Suppressor macrophage treated with lipopolysaccharide for 1 hour (primary cell): ENCODE measurements around the gene RYR1.

Experiments
- DNase-seq, 3 donors: peaks; one replicate each; pipeline ENCODE4 v3.0.0-alpha.2; 2020 to 2022

RYR1 gene

DNA sequence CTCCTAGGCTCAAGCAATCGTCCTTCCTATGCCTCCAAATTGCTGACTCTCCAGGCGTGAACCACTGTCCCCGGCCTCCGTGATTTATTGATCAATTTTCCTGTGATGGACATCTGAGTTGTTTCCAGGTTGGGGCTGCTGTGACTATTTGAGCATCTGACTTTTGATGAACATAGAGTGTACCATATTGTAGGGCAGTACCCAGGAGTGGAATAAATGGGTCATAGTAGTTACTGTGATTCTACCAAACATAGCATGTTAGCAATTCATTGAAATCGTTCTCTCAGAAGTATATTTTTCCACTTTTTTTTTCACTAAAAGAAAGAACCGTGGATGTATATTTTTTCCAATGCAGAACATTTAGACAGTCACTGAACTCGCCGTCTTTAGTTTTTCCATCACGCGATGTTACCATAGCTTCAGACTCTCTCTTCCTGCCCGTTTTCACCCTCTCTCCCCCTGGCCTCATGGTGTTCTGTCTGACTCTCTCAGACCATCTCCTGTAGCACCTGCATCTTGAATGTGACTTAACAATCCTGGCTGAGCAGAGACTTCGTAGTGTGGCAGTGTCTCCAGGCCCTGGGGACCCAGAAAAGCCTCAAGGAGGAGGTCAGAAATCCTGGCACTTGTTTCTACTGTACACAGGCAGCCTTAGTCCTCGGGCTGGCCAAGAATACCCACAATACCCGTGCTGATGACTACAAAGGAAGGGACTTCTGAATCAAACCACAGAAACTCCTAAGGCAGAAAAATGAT, 4.3 kb upstream of the RYR1 start:
- no peak for DNase-seq

DNA sequence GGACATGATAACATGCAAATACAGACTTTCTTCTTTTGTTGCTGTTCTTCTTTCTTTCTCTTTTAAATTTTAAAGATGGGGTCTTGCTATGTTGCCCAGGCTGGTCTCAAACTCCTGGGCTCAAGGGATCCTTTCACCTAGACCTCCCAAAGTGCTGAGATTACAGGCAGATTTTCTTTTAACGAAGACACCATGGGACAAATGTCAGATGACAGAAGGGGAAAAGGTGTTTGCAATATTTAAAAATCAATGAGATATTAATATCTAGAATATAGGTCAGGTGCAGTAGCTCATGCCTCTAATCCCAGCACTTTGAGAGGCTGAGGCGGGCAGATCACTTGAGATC, 3.7 kb upstream of the RYR1 start:
- DNase-seq = no peak

DNA sequence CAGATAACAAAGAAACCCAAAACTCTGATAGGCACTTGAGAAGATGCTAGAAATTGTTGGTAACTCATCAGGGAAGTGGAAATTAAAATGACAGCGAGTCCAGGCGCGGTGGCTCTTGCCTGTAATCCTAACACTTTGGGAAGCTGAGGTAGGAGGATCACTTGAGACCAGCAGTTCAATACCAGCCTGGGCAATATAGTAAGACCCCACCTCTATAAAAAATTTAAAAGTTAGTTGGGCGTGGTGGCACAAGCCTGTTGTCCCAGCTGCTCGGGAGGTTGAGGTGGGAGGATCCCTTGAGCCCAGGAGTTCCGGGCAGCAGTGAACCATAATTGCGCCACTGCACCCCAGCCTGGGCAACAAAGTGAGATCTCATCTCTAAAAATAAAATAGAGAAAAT, 2.6 kb upstream of the RYR1 start:
- DNase-seq = no peak

DNA sequence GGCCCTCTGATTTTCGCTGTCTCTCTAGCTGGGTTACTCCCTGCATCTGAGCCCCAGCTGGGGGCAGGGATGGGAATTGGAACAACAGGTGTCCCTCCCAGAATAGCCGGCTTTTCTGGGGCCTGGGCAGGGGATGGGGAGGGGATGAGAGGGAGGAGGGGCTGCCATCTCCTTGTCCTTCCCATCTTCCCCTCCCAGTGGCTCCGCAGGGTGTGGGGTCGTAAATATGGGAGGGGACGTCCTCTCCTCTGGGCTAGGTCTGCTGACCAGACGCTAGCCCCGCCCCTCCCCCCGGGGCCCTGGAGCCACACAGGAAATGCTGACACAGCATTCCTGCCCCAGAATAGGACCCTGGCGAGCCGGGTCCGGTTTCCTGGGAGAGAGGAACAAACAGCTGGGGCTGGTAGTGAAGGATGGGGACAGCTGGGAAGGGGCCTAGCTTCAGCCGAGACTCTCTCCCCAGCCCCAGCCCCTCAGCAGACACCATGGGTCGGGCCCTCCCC, 1.1 kb downstream of the RYR1 start:
- no peak for DNase-seq

DNA sequence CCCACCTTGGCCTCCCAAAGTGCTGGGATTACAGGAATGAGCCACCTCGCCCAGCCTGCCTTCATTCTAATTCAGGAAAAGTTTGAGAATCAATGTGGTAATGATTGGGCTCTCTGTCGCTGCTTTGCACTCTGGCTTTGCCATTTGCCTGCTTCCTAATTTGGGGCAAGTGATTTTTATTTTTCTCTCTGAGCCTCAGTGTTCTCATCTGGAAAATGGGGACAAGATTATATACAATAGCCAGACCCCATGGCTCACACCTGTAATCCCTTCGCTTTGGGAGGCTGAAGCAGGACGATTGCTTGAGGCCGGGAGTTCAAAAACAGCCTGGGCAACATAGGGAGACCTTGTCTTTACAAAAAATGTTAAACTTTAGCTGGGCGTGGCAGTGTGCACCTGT, 3.8 kb downstream of the RYR1 start:
- DNase-seq = no peak

DNA sequence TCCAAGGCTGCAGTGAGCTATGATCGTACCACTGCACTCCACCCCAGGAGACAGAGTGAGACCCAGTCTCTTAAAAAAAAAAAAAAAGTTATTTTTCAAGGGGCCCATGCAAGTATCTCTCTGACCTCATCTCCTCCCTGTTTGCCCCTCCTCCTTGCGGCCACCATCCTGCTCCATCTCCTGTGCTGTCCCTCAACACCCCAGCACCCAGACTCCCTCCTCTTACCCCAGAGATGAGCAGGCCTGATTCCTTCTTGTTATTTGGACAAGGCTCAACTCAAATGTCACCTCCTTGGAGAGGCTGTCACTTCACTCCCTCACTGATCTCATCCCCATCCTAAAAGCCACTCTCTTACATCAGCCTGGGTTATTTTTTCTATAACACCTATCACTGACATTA, 4.4 kb downstream of the RYR1 start:
- DNase-seq = no peak

DNA sequence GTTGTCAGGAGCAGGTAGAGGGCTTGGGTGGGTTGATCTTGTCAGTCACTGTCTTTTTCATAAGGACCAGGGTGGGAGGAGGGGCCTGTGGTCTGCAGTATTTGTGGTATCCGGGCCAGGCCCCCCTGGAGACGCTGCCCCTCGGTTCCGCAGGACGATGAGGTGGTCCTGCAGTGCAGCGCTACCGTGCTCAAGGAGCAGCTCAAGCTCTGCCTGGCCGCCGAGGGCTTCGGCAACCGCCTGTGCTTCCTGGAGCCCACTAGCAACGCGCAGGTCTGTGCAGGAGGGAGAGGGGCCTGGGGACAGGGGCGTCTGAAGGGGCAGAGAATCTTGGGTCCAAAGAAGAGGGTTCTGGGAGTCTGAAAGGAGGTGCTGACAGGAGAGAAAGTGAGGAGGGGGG, 7.1 kb downstream of the RYR1 start:
- no peak for DNase-seq

DNA sequence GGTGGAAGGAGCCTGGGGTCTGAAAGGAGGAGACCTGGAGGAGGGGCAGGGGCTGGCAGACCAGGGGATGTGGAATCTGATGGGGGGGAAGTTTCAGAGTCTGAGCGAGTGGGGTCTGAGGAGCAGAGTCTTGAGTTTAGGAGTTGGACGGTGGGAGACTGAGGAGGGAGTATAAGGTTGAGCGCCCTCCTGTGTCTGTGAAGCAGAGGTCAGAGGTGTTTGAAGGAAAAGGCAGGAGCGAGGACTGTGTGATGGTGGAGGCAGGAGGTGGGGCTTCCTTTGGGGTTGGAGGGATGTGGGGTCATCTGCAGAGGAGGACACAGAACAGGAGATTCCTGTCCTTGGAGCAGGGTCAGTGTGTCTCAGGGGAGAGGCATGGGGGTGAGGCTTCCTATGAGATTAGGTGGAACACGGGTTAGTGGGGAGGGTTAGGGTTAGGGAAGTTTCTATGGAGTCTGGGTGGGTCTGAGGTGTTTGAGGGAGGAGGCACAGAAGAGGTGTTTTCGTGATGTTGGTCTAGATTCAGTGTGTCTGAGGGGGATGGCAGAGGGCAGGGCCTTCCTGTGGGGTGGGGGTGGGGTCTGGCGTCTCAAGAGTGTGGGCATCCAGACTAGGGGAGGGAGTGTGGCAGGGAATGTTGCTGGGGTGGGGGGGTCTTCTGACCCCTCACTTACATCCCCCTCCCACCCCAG, 8.3 kb downstream of the RYR1 start:
- peak in 1 of 3 donors; percentile 28 for DNase-seq

DNA sequence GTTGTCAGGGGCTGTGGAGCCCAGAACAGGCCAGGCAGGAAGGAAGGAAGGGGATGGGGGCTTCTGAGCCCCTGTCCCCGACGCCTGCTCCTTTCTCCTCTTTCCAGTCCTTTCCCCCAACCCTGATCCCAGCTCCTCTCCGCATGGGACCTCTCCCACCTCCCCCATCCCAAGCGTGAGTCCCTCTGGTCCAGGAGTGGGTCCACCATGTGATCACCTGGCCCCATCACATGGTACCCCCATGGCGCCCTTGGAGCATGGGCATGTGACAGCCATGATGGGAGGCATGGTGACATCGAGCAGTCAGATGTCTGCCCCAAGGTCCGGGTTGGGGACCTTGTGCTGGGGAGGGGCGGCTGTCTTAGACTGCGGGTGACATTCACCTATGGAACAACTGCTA, 9.2 kb downstream of the RYR1 start:
- DNase-seq = no peak

DNA sequence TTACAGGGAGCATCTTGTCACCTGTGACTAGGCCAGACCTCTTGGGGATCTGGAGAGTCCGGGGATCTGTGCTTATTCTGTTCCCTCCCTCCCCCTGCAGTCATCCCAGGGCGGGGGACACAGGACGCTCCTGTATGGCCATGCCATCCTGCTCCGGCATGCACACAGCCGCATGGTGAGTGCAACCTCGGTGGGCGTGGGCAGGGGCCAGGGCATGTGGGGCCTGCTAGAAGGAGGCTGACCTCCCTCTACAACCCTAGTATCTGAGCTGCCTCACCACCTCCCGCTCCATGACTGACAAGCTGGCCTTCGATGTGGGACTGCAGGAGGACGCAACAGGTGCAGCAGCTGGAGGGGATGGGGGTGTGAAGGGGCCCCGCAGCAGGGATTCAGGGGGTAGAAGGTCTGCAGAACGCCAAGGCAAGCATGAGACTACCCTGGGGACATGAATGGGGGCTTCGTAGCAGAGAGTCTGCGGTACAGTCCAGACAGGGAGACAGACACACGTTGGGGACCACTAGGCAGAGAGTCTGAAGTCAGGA, 10.0 kb downstream of the RYR1 start:
- DNase-seq = no peak

DNA sequence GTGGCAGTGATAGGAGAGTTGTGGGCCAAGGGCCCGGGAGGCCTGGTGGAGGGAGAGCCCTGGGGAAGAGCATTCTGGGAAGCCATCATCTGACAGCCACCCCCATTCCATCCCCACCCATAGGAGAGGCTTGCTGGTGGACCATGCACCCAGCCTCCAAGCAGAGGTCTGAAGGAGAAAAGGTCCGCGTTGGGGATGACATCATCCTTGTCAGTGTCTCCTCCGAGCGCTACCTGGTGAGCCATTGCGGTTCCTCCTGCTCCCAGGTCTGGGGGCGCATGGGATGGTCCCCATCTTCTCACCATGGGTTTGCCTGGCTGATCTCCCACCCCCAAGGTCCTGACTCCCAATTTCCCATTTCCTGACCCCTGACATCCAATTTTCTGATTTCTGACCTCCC, 10.5 kb downstream of the RYR1 start:
- DNase-seq = no peak

DNA sequence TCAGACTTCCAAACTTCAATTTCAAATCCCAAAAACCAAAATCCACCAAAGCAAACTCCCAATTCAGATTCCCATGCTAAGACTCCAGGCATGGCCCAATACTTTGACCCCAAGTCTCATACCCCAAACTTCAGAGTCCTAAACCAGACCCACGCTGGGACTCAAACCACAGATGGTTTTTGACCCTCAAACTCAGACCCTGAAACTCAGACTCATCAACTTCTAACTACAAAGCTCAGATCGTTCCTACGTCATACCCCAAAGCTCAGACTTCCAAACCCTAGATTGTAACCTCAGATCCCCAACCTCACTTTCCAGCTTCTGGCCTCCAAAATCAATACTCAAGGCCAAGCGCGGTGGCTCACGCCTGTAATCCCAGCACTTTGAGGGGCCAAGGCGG, 11.9 kb downstream of the RYR1 start:
- DNase-seq = no peak

DNA sequence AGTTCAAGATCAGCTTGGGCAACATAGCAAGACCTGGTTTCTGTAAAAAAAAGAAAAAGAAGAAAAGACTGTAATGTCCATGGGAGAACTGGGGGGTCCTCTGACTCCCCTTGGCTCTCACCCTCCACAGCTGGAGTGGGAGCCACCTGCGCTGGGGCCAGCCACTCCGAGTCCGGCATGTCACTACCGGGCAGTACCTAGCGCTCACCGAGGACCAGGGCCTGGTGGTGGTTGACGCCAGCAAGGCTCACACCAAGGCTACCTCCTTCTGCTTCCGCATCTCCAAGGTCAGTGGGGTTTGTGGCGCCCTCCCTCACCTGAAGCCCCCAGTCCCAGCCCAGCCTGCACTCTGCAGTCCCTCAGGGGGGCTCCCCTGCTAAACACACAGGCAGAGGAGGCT, 14.7 kb downstream of the RYR1 start:
- no peak for DNase-seq

DNA sequence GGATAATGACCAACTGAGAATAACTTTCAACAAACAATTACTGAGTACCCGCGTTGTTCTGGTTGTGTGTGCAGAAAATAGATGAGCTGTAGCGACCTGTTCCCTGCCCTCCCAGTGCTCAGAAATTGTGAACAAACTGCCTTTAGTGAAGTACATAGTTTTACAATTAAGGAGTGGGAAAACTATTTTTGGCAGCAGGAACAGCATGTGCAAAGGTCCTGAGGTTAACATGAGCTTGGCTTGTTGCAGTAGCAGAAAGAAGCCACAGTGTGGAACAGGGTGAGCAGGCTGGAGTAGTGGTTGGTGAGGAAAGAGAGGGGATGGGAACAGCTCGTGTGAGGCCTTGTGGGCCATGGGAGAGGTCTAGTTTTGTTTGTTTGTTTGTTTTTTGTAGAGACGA, 16.0 kb downstream of the RYR1 start:
- DNase-seq = no peak

DNA sequence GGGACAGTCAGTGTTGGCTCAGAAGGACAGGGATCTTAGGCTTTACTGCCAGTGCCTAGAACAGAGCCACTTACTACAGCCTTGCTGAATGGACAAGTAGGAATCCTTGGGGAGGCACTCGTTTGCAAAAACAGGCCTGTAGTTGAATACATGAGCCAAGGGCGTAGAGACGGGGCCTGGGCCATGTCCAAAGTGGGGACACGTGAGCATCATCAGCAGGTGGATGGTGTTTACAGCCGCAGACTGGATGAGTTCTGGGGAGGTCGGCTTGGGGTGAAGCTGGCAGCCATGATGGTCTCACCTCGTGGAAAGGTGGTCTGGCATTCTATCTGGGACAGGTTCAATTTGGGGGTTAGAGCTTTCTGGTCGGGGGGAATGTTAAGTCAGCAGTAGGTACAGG, 17.5 kb downstream of the RYR1 start:
- DNase-seq = no peak

DNA sequence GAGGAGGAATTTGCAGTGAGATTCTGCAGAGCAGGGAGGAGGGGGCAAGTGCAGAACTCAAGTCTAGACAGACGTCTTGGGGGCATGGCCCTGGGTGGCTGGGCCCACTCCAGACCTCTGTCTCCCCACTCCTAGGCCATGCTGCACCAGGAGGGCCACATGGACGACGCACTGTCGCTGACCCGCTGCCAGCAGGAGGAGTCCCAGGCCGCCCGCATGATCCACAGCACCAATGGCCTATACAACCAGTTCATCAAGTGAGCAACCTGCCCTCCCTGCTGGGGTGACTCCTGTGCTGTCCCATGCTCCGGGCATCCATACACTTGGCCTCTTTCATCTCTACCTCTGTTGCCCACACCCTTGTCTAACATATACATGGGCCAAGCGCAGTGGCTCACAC, 18.1 kb downstream of the RYR1 start:
- DNase-seq = no peak

DNA sequence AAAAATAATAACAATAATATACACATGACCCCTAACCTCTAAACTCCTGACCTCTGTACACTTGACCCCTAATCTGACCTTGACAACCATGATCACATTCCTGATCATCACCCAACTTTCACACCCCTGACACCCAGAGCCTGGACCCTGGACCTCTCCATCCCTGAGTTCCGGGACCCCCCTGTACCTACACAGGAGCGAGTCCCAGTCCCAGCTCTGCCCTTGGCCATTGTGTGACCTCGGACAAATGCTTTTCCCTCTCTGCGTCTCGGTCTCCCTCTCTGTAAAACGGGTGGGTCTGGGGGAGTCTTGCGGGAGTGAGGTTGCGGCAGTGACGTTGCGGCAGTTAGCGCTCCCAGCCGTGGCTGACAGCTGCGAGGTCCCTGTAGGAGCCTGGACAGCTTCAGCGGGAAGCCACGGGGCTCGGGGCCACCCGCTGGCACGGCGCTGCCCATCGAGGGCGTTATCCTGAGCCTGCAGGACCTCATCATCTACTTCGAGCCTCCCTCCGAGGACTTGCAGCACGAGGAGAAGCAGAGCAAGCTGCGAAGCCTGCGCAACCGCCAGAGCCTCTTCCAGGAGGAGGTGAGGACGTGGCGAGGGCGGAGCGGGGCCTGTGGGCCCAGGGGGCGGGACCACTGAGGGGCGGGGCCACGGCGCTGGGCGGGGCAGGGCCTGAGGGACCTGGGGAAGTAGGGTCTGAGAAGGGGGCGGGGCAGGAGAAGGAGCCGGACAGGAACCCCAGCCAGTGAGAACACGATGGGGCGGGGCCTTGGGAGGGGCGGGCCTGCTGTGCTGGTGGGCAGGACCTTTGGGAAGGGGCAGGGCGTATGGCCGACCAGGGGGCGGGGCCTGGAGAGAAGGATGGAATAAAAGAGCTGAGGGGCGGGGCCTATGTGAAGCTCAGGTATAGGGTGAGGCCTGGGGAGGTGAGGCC, 19.2 kb downstream of the RYR1 start:
- peak in 2 of 3 donors; percentile 8 to 28 for DNase-seq

DNA sequence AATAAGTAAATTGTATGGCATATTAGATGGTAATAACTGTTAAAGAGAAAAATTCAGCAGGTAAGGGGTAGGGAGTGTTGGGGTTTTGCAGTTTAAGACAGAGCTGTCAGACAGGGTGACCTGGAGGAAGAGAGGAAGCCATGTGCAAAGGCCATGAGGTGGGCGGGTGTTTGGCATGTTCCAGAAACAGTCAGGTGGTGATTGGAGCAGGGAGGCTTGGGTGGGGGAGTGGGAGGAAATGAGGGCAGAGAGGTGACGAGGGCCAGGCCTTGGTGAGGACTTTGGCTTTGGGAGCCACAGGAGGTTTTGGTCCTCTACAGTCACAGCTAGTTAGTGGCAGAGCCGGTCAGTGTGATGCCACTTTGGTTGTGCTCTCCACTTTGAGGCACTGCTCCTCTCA, 20.1 kb downstream of the RYR1 start:
- DNase-seq = peak in 2 of 3 donors; percentile 24 to 27

DNA sequence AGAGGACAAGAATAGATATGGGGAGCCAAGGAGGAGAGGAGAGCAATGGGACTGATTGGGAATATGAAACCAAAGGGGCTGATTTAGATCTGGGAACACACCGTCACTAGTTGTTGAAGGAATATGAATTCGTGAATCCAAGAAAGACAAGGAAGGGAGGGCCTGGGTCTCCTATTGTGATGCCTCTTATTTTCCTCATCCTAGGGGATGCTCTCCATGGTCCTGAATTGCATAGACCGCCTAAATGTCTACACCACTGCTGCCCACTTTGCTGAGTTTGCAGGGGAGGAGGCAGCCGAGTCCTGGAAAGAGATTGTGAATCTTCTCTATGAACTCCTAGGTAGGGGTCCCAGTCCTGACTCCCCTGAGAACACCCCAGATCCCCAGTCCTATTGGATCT, 21.5 kb downstream of the RYR1 start:
- DNase-seq = peak in 2 of 3 donors; percentile 15 to 22

DNA sequence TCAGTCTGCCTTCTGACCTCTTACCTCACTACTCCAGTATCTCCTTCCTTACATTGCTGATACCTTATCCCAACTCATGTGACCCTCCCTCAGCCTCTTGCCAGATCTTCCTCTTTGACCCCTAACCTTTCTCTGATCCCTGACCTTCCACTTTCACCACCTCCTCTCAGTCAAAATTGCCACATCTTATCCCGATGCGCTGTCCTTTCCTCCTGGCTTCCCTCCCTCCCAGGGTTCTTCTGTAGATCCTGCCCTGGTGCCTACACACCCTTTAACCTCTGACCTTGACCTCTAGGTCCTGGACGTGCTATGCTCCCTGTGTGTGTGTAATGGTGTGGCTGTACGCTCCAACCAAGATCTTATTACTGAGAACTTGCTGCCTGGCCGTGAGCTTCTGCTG, 23.7 kb downstream of the RYR1 start:
- DNase-seq = no peak

DNA sequence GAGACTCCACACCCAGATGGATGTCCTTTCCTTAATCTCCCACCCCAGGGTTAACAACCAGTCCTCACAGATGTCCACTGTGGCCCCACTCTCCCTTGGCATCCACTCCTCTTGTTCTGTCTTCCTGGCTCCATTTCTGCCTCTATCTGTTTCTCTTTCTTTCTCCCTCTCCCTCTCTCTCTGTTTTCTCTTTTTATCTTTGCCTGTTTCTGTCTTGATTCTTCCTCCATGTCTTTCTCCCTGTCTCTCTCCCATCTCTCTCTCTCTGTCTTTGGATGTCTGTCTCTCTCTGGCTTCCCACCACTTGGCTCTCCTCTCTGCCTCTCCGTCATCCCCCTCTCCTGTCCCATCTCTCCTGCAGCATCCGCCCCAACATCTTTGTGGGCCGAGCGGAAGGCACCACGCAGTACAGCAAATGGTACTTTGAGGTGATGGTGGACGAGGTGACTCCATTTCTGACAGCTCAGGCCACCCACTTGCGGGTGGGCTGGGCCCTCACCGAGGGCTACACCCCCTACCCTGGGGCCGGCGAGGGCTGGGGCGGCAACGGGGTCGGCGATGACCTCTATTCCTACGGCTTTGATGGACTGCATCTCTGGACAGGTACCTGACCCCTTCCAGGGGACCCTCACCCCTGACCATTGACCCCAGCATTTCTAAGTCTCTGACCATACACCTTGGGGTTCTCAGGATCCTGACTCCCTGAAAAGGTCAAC, 24.4 kb downstream of the RYR1 start:
- no peak for DNase-seq

DNA sequence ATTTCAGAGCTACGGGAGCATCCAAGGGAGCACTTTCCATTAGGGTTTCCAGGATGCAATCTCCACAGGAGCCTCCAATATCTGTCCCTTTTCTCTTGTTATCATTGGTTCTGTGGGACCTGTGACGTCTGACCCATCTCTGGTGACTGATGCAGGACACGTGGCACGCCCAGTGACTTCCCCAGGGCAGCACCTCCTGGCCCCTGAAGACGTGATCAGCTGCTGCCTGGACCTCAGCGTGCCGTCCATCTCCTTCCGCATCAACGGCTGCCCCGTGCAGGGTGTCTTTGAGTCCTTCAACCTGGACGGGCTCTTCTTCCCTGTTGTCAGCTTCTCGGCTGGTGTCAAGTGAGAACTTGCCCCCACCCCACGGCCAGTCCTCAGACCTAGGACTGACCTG, 25.5 kb downstream of the RYR1 start:
- no peak for DNase-seq

DNA sequence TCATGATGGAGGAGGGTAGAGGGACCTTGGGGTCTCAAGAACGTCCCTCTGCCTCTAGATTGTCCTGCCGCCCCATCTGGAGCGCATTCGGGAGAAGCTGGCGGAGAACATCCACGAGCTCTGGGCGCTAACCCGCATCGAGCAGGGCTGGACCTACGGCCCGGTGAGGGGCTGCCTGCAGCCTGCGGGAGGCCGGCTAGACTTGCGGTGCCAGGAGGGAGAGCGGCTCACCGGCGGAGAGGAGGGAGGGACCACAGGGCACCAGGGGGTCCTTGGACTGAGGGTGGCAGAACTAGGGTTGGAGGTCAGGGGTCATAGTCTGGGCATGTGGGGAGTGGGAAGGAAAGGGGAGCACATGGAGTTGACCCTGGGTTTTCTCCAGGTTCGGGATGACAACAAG, 29.9 kb downstream of the RYR1 start:
- no peak for DNase-seq
